Measurements from ENCODE around the gene NFIB.

DNA sequence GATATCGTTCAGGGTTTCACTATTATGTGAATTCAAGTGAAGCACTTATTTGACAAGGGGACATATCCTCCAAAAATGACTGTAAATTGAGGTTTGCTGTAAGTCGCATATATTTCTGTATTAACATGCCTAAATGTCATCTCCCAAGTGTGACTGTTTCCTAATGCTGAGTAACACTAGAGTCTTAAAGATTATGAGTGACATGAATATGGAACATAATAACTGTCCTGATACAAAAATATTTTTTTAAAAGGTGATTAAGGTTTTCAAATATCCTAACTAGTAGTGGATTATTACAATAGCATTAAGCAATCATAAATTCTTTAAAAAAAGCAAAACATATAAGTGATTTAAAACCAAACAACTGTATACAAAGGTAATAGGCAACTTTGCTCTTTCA lies 3.6 kb downstream of the NFIB start:
- TF ChIP-seq NR2C2 (CRISPR knock-in tag; IDR thresholded peaks at IDR 0.05), result no peak
- TF ChIP-seq IRF2 (CRISPR knock-in tag; IDR thresholded peaks at IDR 0.05; ENCODE audit: borderline replicate concordance, low read depth), result no peak
- no peak for TF ChIP-seq CTCF (IDR thresholded peaks at IDR 0.05)
- TF ChIP-seq, protein P1, sequence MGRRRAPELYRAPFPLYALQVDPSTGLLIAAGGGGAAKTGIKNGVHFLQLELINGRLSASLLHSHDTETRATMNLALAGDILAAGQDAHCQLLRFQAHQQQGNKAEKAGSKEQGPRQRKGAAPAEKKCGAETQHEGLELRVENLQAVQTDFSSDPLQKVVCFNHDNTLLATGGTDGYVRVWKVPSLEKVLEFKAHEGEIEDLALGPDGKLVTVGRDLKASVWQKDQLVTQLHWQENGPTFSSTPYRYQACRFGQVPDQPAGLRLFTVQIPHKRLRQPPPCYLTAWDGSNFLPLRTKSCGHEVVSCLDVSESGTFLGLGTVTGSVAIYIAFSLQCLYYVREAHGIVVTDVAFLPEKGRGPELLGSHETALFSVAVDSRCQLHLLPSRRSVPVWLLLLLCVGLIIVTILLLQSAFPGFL (CRISPR knock-in tag; IDR thresholded peaks at IDR 0.05; ENCODE audit: borderline replicate concordance), result no peak
- TF ChIP-seq NFATC4 (CRISPR knock-in tag; IDR thresholded peaks at IDR 0.05), result no peak
- TF ChIP-seq SP1 (CRISPR knock-in tag; conservative IDR thresholded peaks at IDR 0.05), result no peak
- TF ChIP-seq, protein P2, sequence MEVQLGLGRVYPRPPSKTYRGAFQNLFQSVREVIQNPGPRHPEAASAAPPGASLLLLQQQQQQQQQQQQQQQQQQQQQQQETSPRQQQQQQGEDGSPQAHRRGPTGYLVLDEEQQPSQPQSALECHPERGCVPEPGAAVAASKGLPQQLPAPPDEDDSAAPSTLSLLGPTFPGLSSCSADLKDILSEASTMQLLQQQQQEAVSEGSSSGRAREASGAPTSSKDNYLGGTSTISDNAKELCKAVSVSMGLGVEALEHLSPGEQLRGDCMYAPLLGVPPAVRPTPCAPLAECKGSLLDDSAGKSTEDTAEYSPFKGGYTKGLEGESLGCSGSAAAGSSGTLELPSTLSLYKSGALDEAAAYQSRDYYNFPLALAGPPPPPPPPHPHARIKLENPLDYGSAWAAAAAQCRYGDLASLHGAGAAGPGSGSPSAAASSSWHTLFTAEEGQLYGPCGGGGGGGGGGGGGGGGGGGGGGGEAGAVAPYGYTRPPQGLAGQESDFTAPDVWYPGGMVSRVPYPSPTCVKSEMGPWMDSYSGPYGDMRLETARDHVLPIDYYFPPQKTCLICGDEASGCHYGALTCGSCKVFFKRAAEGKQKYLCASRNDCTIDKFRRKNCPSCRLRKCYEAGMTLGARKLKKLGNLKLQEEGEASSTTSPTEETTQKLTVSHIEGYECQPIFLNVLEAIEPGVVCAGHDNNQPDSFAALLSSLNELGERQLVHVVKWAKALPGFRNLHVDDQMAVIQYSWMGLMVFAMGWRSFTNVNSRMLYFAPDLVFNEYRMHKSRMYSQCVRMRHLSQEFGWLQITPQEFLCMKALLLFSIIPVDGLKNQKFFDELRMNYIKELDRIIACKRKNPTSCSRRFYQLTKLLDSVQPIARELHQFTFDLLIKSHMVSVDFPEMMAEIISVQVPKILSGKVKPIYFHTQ (CRISPR knock-in tag; IDR thresholded peaks at IDR 0.05), result no peak
- TF ChIP-seq MAX (CRISPR knock-in tag; IDR thresholded peaks at IDR 0.05), result no peak
